GF-D8 (cell line): ENCODE results near the gene DLEU7.

Experiments used
- DNase-seq: peaks from one replicate; lab custom pipeline; 2025; lab: John Stamatoyannopoulos, UW

The DLEU7 gene

DNA sequence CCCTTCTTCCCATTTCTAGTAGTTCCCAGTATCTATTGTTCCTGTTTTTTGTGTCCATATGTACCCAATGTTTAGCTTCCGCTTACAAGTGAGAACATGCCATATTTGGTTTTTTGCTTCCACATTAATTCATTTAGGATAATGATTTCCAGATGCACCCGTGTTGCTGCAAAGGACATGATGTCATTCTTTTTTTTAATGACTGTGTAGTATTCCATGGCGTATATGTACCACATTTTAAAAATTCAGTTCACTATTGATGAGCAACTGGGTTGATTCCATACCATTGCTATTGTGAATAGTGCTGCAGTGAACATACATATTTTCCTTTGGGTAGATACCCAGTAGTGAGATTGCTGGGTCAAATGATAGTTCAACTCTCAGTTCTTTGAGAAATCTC, 50.5 kb downstream of the DLEU7 start:
- no peak for DNase-seq

GRCh38 chr13:50788551-50789210, 54.8 kb downstream of the DLEU7 start:
- DNase-seq, result no peak

DNA sequence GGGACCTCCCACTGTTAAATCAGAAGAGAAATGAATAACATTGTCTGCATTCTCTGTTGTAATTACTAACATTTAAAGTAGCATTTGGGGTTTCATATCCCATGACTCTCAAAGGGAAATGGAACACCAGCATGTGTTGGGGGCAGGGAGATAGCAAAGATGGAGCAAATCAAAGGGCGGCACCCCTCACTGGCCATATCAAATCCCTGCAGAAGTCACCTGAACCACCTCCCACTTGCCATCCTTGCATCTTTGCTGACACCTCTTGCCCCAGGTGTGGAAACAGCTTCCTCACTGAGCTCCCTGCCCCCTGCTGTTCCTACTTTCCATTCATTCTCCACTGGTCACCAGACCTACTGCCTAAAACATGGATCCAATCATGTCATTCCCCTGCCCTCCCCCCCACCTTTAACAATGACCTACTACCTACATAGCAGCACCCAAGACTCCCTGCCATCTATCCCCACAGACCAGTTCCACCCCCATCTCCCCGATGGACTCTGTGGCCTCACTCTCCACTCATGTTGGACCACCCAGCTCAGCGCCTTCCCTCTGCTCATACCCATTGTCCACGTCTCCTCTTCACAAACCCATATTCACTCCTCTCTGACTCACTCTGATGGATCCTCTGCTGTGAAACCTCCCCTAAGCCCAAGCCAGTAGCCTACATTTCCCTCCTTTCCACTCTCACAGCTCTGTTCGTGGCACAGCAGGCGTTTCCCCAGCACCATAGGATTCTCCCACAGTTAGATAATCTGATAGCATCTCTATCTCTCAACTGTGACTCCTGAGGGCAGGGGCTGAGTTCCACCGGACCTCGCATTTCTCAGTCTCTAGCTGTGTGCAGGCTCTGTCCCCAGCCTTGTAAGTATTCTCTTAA, 55.9 kb downstream of the DLEU7 start:
- no peak for DNase-seq

- no peak for DNase-seq
Observed at GRCh38 chr13:50783717-50784290, 59.7 kb downstream of the DLEU7 start.

DNA sequence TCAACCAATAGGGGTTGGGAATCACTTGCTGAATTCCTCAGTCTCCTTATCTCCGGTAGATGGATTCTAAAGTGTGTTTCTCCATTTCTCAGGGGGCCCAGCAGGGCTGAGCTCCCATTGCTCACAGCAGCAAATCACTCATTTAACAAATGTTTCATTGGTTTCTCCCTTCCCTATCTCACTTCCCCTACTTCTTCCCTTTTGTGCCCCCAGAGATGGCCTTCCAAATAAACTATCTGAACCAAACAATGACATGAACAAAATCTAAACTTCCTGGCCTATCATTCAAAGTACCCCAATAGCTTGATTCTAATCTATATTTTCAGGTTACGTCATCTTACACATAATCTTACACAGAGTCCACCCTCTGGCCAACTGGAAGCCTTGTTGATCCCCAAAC, 60.4 kb downstream of the DLEU7 start:
- DNase-seq, result no peak

DNA sequence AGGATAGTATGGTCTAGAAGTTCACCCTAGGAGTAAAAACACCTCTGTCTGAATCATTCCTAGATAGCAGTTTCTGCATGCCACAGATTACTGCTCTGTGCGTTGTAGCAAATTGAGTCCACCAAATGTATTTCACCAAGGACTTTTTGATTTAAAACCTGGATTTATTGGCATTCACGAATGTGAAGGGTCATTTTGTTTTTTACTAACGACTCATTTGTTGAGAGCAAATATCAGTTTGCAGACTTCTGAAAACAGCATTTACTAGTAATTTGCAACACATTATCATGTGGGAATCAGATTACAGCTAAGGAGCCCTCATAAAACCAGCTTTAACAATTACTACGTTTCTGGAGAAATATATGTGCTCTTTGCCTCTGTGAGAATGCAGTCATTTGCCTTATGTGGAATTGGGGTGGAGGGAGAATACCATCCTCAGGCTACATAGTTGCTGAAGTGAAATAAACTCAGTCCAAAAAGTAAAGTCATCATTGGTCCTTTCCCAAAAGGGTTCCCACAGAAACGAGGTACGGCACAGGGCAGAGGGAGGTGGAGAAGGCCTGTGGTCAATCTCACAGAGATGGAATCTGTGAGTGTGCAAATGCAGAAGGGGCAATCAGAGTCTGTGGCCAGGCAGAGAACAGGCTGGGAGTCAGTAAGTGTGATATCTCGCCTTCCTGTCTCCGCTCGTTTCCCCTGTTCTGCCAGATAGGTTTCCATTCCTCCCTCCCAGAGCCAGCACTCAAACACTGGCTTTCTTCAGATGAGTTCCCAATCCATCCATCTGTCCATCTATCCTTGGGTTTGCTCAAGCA, 63.1 kb downstream of the DLEU7 start:
- DNase-seq, result no peak

DNA sequence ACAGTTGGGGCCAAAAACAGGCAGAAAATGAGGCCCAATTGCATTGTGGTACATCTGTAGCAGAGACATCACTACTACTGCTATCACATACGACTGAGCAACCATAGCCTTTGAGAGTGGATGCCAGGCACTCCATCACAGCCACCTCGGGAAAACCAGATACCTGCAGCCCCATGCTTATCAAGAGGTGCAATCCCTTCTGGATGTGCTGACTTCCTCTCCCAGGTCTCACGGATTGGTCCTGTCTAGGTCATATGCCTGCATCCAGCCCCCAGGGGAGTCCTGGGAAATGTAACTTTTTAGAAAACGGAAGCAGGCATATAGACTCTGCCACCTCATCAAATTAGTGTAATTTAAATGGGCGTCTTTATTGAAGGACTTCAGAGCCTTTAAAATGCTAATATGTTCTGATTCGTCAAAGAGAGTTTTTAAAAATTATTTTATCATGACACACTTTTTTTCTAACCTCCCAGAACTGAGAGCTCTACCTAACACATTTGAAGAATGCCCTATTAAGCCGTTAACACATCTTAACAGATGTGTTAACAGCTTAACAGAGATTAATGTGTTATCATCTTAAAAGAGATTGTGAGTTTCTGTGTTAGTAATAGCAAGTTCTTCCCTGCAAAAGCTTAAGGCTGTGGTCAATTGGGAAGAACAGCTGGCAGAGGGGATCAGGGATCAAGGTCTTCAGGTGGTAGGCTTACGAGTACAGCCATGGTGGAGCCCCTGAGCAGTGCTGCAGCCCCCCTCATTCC, 63.9 kb downstream of the DLEU7 start:
- DNase-seq, result no peak
